Adipocyte (in vitro differentiated cells): ENCODE results near the gene ACYP1.

Experiments used
- DNase-seq: peaks from one replicate; pipeline ENCODE4 v3.0.0-alpha.2; 2015; ENCODE audit warnings: low read depth
- H3K27me3 ChIP-seq: replicated peaks from 2 replicates; pipeline ENCODE4 v1.7.0; 2013; ENCODE audit warnings: mild to moderate bottlenecking, low read length, moderate library complexity; ENCODE audit not compliant: control insufficient read depth, insufficient read depth
- H3K36me3 ChIP-seq: 2 replicates; pipeline ENCODE4 v1.7.0; 2013; ENCODE audit warnings: low read length, mild to moderate bottlenecking, moderate library complexity; ENCODE audit not compliant: control insufficient read depth, insufficient read depth, severe bottlenecking
- H3K4me1 ChIP-seq: 2 replicates; pipeline ENCODE4 v1.7.0; 2013; ENCODE audit warnings: mild to moderate bottlenecking, low read length, moderate library complexity; ENCODE audit not compliant: control insufficient read depth, insufficient read depth
- H3K4me3 ChIP-seq: 2 replicates; pipeline ENCODE4 v1.7.0; 2013; ENCODE audit warnings: mild to moderate bottlenecking, low read length, moderate library complexity
- H3K9ac ChIP-seq: 2 replicates; pipeline ENCODE4 v1.7.0; 2013; ENCODE audit warnings: mild to moderate bottlenecking, low read length, moderate library complexity
- H3K9me3 ChIP-seq: 2 replicates; pipeline ENCODE4 v1.7.0; 2013; ENCODE audit warnings: mild to moderate bottlenecking, low read length, moderate library complexity; ENCODE audit not compliant: control insufficient read depth

ACYP1 gene

GRCh38 chr14:75088566-75089373 lies 24.9 kb upstream of the ACYP1 start:
- Histone ChIP-seq H3K4me3 (no peak overlapping the region), H3K9me3 (no peaks in the 10 kb centered on the region), H3K9ac (no peak overlapping the region), H3K4me1 (no peaks in the 10 kb centered on the region), H3K36me3 (peaks cover 75% of the 10 kb centered on the region), H3K27me3 (no peaks in the 10 kb centered on the region)
- peak; percentile 91 for DNase-seq

- Histone ChIP-seq H3K27me3 (no peaks in the 10 kb centered on the region), H3K4me3 (no peak overlapping the region), H3K9ac (no peak overlapping the region), H3K4me1 (no peaks in the 10 kb centered on the region), H3K9me3 (no peaks in the 10 kb centered on the region), H3K36me3 (peaks cover 75% of the 10 kb centered on the region)
- no peak for DNase-seq
Measured at GRCh38 chr14:75088153-75088552, 24.3 kb upstream of the ACYP1 start.

DNA sequence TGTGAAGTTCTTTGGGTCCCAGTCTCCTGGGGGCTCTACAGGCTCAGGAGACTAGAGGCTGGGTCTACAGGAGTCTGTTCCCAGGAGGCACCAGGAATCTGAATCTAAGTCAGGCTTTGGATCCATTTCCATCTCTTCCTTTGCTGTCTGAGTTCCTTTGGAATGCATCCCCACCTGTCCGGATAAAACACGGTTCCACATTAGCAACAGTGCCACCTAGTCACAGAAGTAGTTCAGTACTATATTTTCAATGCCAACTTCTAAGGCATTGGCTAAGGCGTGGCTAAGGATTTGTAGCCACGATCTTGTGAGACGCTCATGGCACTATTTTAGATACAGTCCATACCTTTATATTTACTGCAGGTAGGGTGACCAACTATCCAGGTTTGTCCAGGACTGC lies 20.7 kb upstream of the ACYP1 start:
- DNase-seq = no peak
- Histone ChIP-seq H3K4me3 (no peak overlapping the region), H3K27me3 (no peaks in the 10 kb centered on the region), H3K4me1 (peaks cover 14% of the 10 kb centered on the region), H3K9ac (no peak overlapping the region), H3K9me3 (no peaks in the 10 kb centered on the region), H3K36me3 (peaks cover 55% of the 10 kb centered on the region)

- Histone ChIP-seq H3K4me1 (peaks cover 14% of the 10 kb centered on the region), H3K4me3 (no peak overlapping the region), H3K9me3 (no peaks in the 10 kb centered on the region), H3K9ac (no peak overlapping the region), H3K36me3 (peaks cover 53% of the 10 kb centered on the region), H3K27me3 (no peaks in the 10 kb centered on the region)
- DNase-seq = no peak
Measured at GRCh38 chr14:75083271-75083670, 19.4 kb upstream of the ACYP1 start.

- no peaks in the 10 kb centered on the region for H3K9me3 ChIP-seq
- H3K36me3 ChIP-seq = peaks cover 38% of the 10 kb centered on the region
- H3K4me1 ChIP-seq = peaks cover 14% of the 10 kb centered on the region
- H3K9ac ChIP-seq = peak overlapping the region; percentile 45
- H3K27me3 ChIP-seq = no peaks in the 10 kb centered on the region
- peak; percentile 51 for DNase-seq
- no peak overlapping the region for H3K4me3 ChIP-seq
Measured at GRCh38 chr14:75081660-75082229, 17.9 kb upstream of the ACYP1 start.

GRCh38 chr14:75079521-75079920 lies 15.7 kb upstream of the ACYP1 start:
- peak; percentile 56 for DNase-seq
- Histone ChIP-seq H3K9ac (no peak overlapping the region), H3K27me3 (no peaks in the 10 kb centered on the region), H3K4me3 (no peak overlapping the region), H3K36me3 (peaks cover 18% of the 10 kb centered on the region), H3K4me1 (peaks cover 14% of the 10 kb centered on the region), H3K9me3 (no peaks in the 10 kb centered on the region)

DNA sequence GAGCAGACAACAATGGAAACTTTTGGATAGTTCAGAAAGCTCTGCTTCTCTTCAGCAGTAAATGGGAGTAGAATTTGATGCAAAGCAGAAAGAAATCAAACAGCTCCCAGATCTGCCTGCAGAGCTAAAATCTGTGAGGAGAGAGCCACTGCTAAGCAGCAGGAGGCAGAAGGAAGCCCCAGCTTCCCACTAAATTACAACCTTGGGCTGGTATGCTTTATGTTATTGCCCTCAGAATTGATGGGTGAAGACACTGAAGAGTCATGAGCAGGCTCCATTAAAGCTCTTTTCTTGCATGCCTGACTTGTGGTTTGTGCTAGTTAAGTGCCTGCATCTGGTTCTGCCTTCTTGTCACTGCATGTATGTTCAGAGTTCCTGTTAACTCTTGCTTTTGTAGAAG lies 14.0 kb upstream of the ACYP1 start:
- no peak overlapping the region for H3K9ac ChIP-seq
- peaks cover 14% of the 10 kb centered on the region for H3K4me1 ChIP-seq
- H3K9me3 ChIP-seq = no peaks in the 10 kb centered on the region
- peak; percentile 41 for DNase-seq
- no peaks in the 10 kb centered on the region for H3K27me3 ChIP-seq
- peaks cover under 1% of the 10 kb centered on the region for H3K36me3 ChIP-seq
- no peak overlapping the region for H3K4me3 ChIP-seq

- H3K9me3 ChIP-seq = no peaks in the 10 kb centered on the region
- no peaks in the 10 kb centered on the region for H3K36me3 ChIP-seq
- H3K4me1 ChIP-seq = peaks cover 19% of the 10 kb centered on the region
- DNase-seq = no peak
- no peak overlapping the region for H3K9ac ChIP-seq
- no peak overlapping the region for H3K4me3 ChIP-seq
- no peaks in the 10 kb centered on the region for H3K27me3 ChIP-seq
Measured at GRCh38 chr14:75070383-75070782, 6.6 kb upstream of the ACYP1 start.

DNA sequence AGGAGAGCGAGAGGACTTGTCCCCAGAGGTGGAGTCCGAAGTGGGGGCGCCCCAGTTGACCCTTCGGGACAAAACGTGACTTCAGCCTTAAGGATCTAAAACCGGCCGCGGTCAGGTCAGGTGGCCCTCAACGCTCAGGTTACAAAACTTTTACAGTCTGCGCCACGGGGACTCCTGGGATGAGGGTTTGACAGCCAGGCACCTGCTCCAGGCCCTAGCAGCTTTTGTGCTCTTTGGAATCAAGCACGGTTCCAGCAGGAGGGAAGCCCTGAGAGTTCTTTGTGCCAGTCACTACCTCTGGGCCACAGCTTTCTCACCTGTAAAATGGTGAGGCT lies 6.0 kb upstream of the ACYP1 start:
- no peaks in the 10 kb centered on the region for H3K9me3 ChIP-seq
- H3K27me3 ChIP-seq = no peaks in the 10 kb centered on the region
- peak overlapping the region; percentile 82 for H3K4me3 ChIP-seq
- no peak for DNase-seq
- peak overlapping the region; percentile 84 for H3K9ac ChIP-seq
- peaks cover 19% of the 10 kb centered on the region for H3K4me1 ChIP-seq
- H3K36me3 ChIP-seq = no peaks in the 10 kb centered on the region

DNA sequence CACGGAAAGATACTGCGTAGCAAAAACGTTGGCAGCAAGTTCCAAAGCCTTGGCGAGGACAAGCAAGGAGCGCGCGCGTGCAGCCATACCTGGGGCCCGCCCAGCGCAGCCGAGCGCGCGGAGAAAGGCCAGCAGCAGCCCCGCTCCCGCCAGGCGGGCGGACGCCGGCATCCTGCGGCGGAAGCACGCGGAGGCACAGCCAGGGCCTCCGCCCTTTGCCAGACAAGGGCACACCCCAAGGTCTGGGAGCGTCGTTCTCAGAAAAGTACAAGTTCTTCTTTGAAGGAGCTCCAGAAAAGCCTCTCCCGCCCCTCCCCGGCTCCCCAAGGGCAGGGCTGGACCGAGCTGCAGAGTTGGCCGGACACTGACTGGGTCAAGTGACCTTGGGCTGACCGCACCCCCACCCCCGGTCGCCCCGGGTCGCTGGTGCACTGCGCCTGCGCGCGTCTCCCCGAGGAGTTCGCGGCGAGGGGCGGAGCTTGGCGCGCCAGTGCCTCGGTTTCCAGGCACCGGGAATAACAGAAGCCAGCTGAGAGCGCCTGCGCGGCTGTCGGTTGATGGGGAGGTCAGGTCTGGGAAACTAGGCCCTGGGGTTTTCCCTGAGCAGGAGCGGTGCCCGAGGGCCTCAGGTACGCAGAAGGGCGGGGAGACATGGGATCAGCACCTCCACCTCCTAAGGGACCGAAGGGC lies 5.4 kb upstream of the ACYP1 start, which contains the start of gene ZC2HC1C:
Gene ZC2HC1C, plus strand, starts transcription at position 521 of the 690 bp plus-strand sequence. CDS start 933 bp downstream, outside the sequence.
- peaks cover 19% of the 10 kb centered on the region for H3K4me1 ChIP-seq
- H3K9me3 ChIP-seq = no peaks in the 10 kb centered on the region
- peak; percentile 88 for DNase-seq

GRCh38 chr14:75068294-75069120 lies 4.7 kb upstream of the ACYP1 start:
- no peaks in the 10 kb centered on the region for H3K36me3 ChIP-seq
- H3K4me1 ChIP-seq = peaks cover 21% of the 10 kb centered on the region
- DNase-seq = no peak
- H3K9ac ChIP-seq = peak overlapping the region; percentile 84
- H3K4me3 ChIP-seq = peak overlapping the region; percentile 82
- H3K9me3 ChIP-seq = no peaks in the 10 kb centered on the region
- no peaks in the 10 kb centered on the region for H3K27me3 ChIP-seq

More for the DNA sequence above, 5.4 kb upstream of the ACYP1 start, which contains the start of gene ZC2HC1C:
- Histone ChIP-seq H3K9ac (peak within 1 kb of the TSS; percentile 84), H3K36me3 (no peaks in the 10 kb centered on the region), H3K4me3 (peak within 1 kb of the TSS; percentile 82), H3K27me3 (no peaks in the 10 kb centered on the region)
